Mesendoderm (in vitro differentiated cells): ENCODE measurements around the gene ABHD17A.

Experiments
- DNase-seq: peaks from one replicate; pipeline ENCODE4 v3.0.0; 2013
- H2AK5ac ChIP-seq: 2 replicates; pipeline ENCODE4 v1.6.1; 2013; ENCODE audit warnings: low read length, inconsistent platforms
- H2BK120ac ChIP-seq: 2 replicates; pipeline ENCODE4 v1.6.1; 2013; ENCODE audit warnings: low read depth, mild to moderate bottlenecking, low read length, moderate library complexity, mixed read lengths
- H2BK15ac ChIP-seq: replicated peaks from 2 replicates; pipeline ENCODE4 v1.6.1; 2013; ENCODE audit warnings: low read depth, mild to moderate bottlenecking, moderate library complexity
- H2BK5ac ChIP-seq: 2 replicates; pipeline ENCODE4 v1.6.1; 2013; ENCODE audit warnings: low read length, inconsistent platforms
- H3K18ac ChIP-seq: 2 replicates; pipeline ENCODE4 v1.6.1; 2013; ENCODE audit warnings: mild to moderate bottlenecking, low read length, mixed read lengths
- H3K23ac ChIP-seq: one replicate; pipeline ENCODE4 v1.6.1; 2013; ENCODE audit warnings: low read length
- H3K27ac ChIP-seq: 2 replicates; pipeline ENCODE4 v1.5.1; 2013; ENCODE audit warnings: low read depth, mild to moderate bottlenecking, inconsistent platforms, low read length, moderate library complexity
- H3K27me3 ChIP-seq: 2 replicates; pipeline ENCODE4 v1.6.1; 2013; ENCODE audit warnings: low read length, control low read depth, mild to moderate bottlenecking, inconsistent platforms; ENCODE audit not compliant: insufficient read depth, poor library complexity
- H3K36me3 ChIP-seq: 2 replicates; pipeline ENCODE4 v1.6.1; 2013; ENCODE audit warnings: low read length, inconsistent platforms; ENCODE audit not compliant: control insufficient read depth, insufficient read depth
- H3K4ac ChIP-seq: one replicate; pipeline ENCODE4 v1.6.1; 2013; ENCODE audit warnings: low read depth, mild to moderate bottlenecking, low read length, moderate library complexity
- H3K4me1 ChIP-seq: 2 replicates; pipeline ENCODE4 v1.6.1; 2013; ENCODE audit warnings: low read depth, low read length, inconsistent platforms; ENCODE audit not compliant: control insufficient read depth
- H3K4me2 ChIP-seq: 2 replicates; pipeline ENCODE4 v1.6.1; 2013; ENCODE audit warnings: low read length
- H3K4me3 ChIP-seq: 2 replicates; pipeline ENCODE4 v1.5.1; 2013; ENCODE audit warnings: mild to moderate bottlenecking, low read length
- H3K56ac ChIP-seq: one replicate; pipeline ENCODE4 v1.6.1; 2013; ENCODE audit warnings: low read length
- H3K79me1 ChIP-seq: 2 replicates; pipeline ENCODE4 v1.6.1; 2013; ENCODE audit warnings: low read length, inconsistent platforms
- H3K79me2 ChIP-seq: 2 replicates; pipeline ENCODE4 v1.6.1; 2013; ENCODE audit warnings: mild to moderate bottlenecking, low read length; ENCODE audit not compliant: control insufficient read depth, insufficient read depth
- H3K9ac ChIP-seq: 2 replicates; pipeline ENCODE4 v1.6.1; 2013; ENCODE audit warnings: low read length, inconsistent platforms
- H4K5ac ChIP-seq: one replicate; pipeline ENCODE4 v1.6.1; 2013; ENCODE audit warnings: low read length
- H4K8ac ChIP-seq: one replicate; pipeline ENCODE4 v1.6.1; 2013; ENCODE audit warnings: low read depth, mild to moderate bottlenecking, control low read depth, low read length, moderate library complexity
- WGBS: extraction: QIAGEN DNeasy Blood & Tissue Kit; methylation state at CpG from one replicate; pipeline ENCODE4 v1.1.7; 2013; ENCODE audit warnings: low lambda C conversion rate, missing lambda C conversion rate; ENCODE audit not compliant: insufficient coverage; ENCODE audit errors: extremely low coverage; 5-methylcytosine and 5-hydroxymethylcytosine counted together

The ABHD17A gene

GRCh38 chr19:1871630-1872029 is 13.7 kb downstream of the ABHD17A start:
- Histone ChIP-seq H3K4me1 (no peaks in the 10 kb centered on the region), H3K9ac (no peak overlapping the region), H3K79me1 (peaks cover 7% of the 10 kb centered on the region), H3K18ac (no peak overlapping the region), H3K79me2 (peaks cover 21% of the 10 kb centered on the region), H2AK5ac (no peak overlapping the region), H2BK120ac (no peak overlapping the region), H3K27ac (no peak overlapping the region), H2BK15ac (no peak overlapping the region), H2BK5ac (no peak overlapping the region), H3K4ac (no peak overlapping the region), H3K36me3 (no peaks in the 10 kb centered on the region), H3K4me2 (no peak overlapping the region), H3K23ac (no peak overlapping the region), H3K27me3 (no peaks in the 10 kb centered on the region), H4K8ac (no peak overlapping the region), H3K56ac (no peak overlapping the region), H3K4me3 (no peak overlapping the region), H4K5ac (no peak overlapping the region)
- no CpG with 5 or more reads among the region's 13 CpGs for WGBS
- no peak for DNase-seq

GRCh38 chr19:1871140-1871597 is 14.1 kb downstream of the ABHD17A start:
- Histone ChIP-seq H3K4me1 (no peaks in the 10 kb centered on the region), H3K9ac (no peak overlapping the region), H2BK120ac (no peak overlapping the region), H3K4me2 (no peak overlapping the region), H2BK5ac (no peak overlapping the region), H3K79me2 (peaks cover 21% of the 10 kb centered on the region), H2AK5ac (no peak overlapping the region), H3K18ac (no peak overlapping the region), H4K8ac (no peak overlapping the region), H3K4ac (no peak overlapping the region), H3K56ac (no peak overlapping the region), H3K36me3 (no peaks in the 10 kb centered on the region), H3K27me3 (no peaks in the 10 kb centered on the region), H3K79me1 (peaks cover 7% of the 10 kb centered on the region), H3K4me3 (no peak overlapping the region), H4K5ac (no peak overlapping the region), H3K23ac (no peak overlapping the region), H2BK15ac (no peak overlapping the region), H3K27ac (no peak overlapping the region)
- no peak for DNase-seq
- no CpG with 5 or more reads among the region's 15 CpGs for WGBS

- no peak overlapping the region for H4K8ac ChIP-seq
- H3K27me3 ChIP-seq, result no peaks in the 10 kb centered on the region
Observed at GRCh38 chr19:1868971-1869370, 16.3 kb downstream of the ABHD17A start.

GRCh38 chr19:1867349-1867724 is 18.0 kb downstream of the ABHD17A start:
- Histone ChIP-seq H4K8ac (no peak overlapping the region), H3K79me2 (peaks cover 1% of the 10 kb centered on the region)

More at GRCh38 chr19:1868971-1869370, 16.3 kb downstream of the ABHD17A start:
- no peak overlapping the region for H2BK120ac ChIP-seq
- no CpG with 5 or more reads among the region's 7 CpGs for WGBS
- H3K27ac ChIP-seq, result no peak overlapping the region
- H3K79me2 ChIP-seq, result peaks cover 10% of the 10 kb centered on the region
- H2BK15ac ChIP-seq, result no peak overlapping the region
- H3K36me3 ChIP-seq, result no peaks in the 10 kb centered on the region
- no peak overlapping the region for H3K18ac ChIP-seq
- no peak overlapping the region for H2BK5ac ChIP-seq
- no peaks in the 10 kb centered on the region for H3K4me1 ChIP-seq
- no peak overlapping the region for H3K9ac ChIP-seq
- H2AK5ac ChIP-seq, result no peak overlapping the region
- H3K56ac ChIP-seq, result no peak overlapping the region
- H4K5ac ChIP-seq, result no peak overlapping the region
- H3K4ac ChIP-seq, result no peak overlapping the region
- DNase-seq, result no peak
- peaks cover 5% of the 10 kb centered on the region for H3K79me1 ChIP-seq
- H3K23ac ChIP-seq, result no peak overlapping the region
- H3K4me2 ChIP-seq, result no peak overlapping the region
- no peak overlapping the region for H3K4me3 ChIP-seq

GRCh38 chr19:1866693-1867348 is 18.5 kb downstream of the ABHD17A start:
- no peak overlapping the region for H3K9ac ChIP-seq
- no peak overlapping the region for H2BK5ac ChIP-seq
- no peaks in the 10 kb centered on the region for H3K4me1 ChIP-seq
- no peak overlapping the region for H3K4me3 ChIP-seq
- H3K18ac ChIP-seq, result no peak overlapping the region
- no peak overlapping the region for H2BK120ac ChIP-seq
- no peak overlapping the region for H4K5ac ChIP-seq
- no peak overlapping the region for H3K4ac ChIP-seq
- H3K27ac ChIP-seq, result no peak overlapping the region
- DNase-seq, result no peak
- WGBS, result no CpG with 5 or more reads among the region's 8 CpGs
- H3K23ac ChIP-seq, result no peak overlapping the region
- H3K36me3 ChIP-seq, result no peaks in the 10 kb centered on the region
- no peak overlapping the region for H4K8ac ChIP-seq
- H3K79me2 ChIP-seq, result peaks cover 6% of the 10 kb centered on the region
- no peaks in the 10 kb centered on the region for H3K79me1 ChIP-seq
- H2BK15ac ChIP-seq, result no peak overlapping the region
- no peak overlapping the region for H2AK5ac ChIP-seq
- H3K27me3 ChIP-seq, result no peaks in the 10 kb centered on the region
- H3K4me2 ChIP-seq, result no peak overlapping the region
- H3K56ac ChIP-seq, result no peak overlapping the region

More at GRCh38 chr19:1867349-1867724, 18.0 kb downstream of the ABHD17A start:
- Histone ChIP-seq H3K79me1 (no peaks in the 10 kb centered on the region), H3K4me3 (no peak overlapping the region), H3K27me3 (no peaks in the 10 kb centered on the region), H3K23ac (no peak overlapping the region), H2BK15ac (no peak overlapping the region), H3K18ac (no peak overlapping the region), H3K56ac (no peak overlapping the region), H2AK5ac (no peak overlapping the region), H3K27ac (no peak overlapping the region), H2BK120ac (no peak overlapping the region), H3K9ac (no peak overlapping the region), H3K4me2 (no peak overlapping the region), H4K5ac (no peak overlapping the region), H3K36me3 (no peaks in the 10 kb centered on the region), H3K4ac (no peak overlapping the region), H3K4me1 (no peaks in the 10 kb centered on the region), H2BK5ac (no peak overlapping the region)
- DNase-seq, result no peak
- no CpG with 5 or more reads among the region's 9 CpGs for WGBS
